ENCODE data around the gene NEURL1B.

The NEURL1B gene

DNA sequence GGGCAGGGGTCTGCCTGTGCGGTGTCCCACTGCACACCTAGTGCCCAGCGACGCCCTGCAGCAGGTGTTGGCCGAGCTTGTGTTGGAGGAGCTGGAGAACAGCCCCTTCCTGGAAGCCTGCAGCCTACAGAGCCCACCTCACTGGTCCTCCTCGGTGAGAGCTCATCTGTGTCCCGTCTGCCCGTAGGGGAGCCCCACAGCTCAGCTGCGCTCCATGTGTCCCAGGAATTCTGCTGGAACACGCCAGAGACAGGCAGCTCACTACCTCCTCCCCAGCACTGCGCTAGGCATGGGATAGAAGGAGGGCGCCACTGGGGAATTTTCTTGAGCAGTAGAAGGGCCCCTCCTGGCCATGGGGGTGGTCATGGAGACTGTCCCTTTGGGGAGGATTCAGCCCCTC lies 85.9 kb downstream of the NEURL1B start:
- TF ChIP-seq CTCF (IDR thresholded peaks at IDR 0.05), result no peak
- Histone ChIP-seq H3K36me3 (no peaks in the 10 kb centered on the region), H3K9me3 (no peaks in the 10 kb centered on the region), H3K27me3 (peaks cover 4% of the 10 kb centered on the region), H3K4me1 (ENCODE audit: control insufficient read depth in 1 of 2, insufficient read depth in 1 of 2, low read depth in 1 of 2, low read length in 1 of 2) (no peaks in the 10 kb centered on the region), H3K4me3 (ENCODE audit: low read depth in 1 of 2, low read length in 1 of 2) (no peak overlapping the region), H3K27ac (no peak overlapping the region)

DNA sequence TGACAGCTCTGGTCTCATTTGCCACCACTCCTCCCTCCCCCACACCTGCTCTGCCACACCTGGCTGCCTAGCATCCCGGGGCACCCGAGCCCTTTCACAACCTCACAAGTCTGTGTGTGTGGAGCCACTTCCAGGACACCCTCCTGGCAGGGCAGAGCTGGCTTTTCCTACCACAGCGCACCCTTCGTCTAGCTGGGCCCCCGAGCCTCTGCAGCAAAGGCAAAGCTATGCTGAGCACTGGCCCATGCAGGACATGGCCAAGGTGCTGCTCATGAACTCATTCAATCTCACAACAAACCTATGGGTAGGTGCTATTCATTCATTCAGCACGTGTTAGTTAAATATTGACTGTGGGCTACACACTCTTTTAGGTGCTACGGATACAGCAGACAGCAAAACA lies 86.5 kb downstream of the NEURL1B start:
- H3K9me3 ChIP-seq, result no peaks in the 10 kb centered on the region
- no peak overlapping the region for H3K4me3 ChIP-seq (ENCODE audit: low read depth in 1 of 2, low read length in 1 of 2)
- H3K4me1 ChIP-seq (ENCODE audit: control insufficient read depth in 1 of 2, insufficient read depth in 1 of 2, low read depth in 1 of 2, low read length in 1 of 2), result no peaks in the 10 kb centered on the region
- peaks cover 4% of the 10 kb centered on the region for H3K27me3 ChIP-seq
- no peaks in the 10 kb centered on the region for H3K36me3 ChIP-seq
- no peak for TF ChIP-seq CTCF (IDR thresholded peaks at IDR 0.05)
- H3K27ac ChIP-seq, result no peak overlapping the region

GRCh38 chr5:172728481-172729241 lies 87.6 kb downstream of the NEURL1B start:
- peaks cover 8% of the 10 kb centered on the region for H3K27me3 ChIP-seq
- H3K36me3 ChIP-seq, result no peaks in the 10 kb centered on the region
- no peak overlapping the region for H3K4me3 ChIP-seq (ENCODE audit: low read depth in 1 of 2, low read length in 1 of 2)
- no peak overlapping the region for H3K27ac ChIP-seq
- TF ChIP-seq CTCF (IDR thresholded peaks at IDR 0.05), result no peak
- no peaks in the 10 kb centered on the region for H3K9me3 ChIP-seq
- no peaks in the 10 kb centered on the region for H3K4me1 ChIP-seq (ENCODE audit: control insufficient read depth in 1 of 2, insufficient read depth in 1 of 2, low read depth in 1 of 2, low read length in 1 of 2)

DNA sequence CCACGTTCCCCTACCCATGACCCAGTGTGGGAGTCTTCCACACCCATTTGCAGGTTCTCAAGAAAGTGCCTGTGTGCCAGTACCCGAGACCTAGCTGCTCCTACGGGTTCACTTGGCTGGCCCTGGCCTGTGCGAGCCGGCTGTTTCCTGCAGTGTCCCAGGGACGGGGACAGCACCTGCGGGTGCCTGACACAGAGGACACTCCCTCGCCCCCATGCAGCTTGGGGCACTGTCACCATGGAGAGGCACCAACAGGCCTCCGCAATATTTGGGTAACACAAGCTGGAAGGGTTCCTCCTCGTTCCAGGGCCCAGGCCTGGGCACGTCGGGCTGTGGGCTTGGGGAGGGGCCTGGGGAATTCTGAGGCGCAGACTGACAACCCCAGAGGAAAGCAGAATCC lies 88.5 kb downstream of the NEURL1B start:
- Histone ChIP-seq H3K4me1 (ENCODE audit: control insufficient read depth in 1 of 2, insufficient read depth in 1 of 2, low read depth in 1 of 2, low read length in 1 of 2) (no peaks in the 10 kb centered on the region), H3K27me3 (peaks cover 15% of the 10 kb centered on the region), H3K27ac (no peak overlapping the region), H3K4me3 (ENCODE audit: low read depth in 1 of 2, low read length in 1 of 2) (no peak overlapping the region), H3K36me3 (no peaks in the 10 kb centered on the region), H3K9me3 (no peaks in the 10 kb centered on the region)
- no peak for TF ChIP-seq CTCF (IDR thresholded peaks at IDR 0.05)

DNA sequence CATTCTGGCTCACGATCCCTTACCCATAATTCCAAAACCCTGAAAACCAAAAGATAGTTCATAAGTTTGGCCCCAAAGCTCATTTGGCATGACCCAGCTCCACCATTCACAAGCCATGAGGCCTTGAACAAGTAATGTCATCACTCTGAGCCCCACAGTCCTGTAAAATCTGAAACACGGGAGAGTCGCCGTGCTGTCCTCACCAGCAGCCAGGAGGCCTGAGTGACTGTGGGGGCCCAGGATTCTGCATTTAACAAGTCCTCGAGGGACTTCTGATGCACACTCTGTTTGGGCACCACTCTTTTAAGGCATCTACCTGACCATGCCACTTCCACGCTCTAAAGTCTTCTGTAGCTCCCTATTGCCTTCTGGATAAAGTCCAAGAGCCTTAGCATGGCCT lies 89.2 kb downstream of the NEURL1B start:
- Histone ChIP-seq H3K27ac (no peak overlapping the region), H3K36me3 (no peaks in the 10 kb centered on the region), H3K4me3 (ENCODE audit: low read depth in 1 of 2, low read length in 1 of 2) (no peak overlapping the region), H3K9me3 (no peaks in the 10 kb centered on the region), H3K4me1 (ENCODE audit: control insufficient read depth in 1 of 2, insufficient read depth in 1 of 2, low read depth in 1 of 2, low read length in 1 of 2) (no peaks in the 10 kb centered on the region), H3K27me3 (peaks cover 15% of the 10 kb centered on the region)
- no peak for TF ChIP-seq CTCF (IDR thresholded peaks at IDR 0.05)
